Esophagus (tissue), 2 donors: ENCODE measurements around the gene GTPBP2. TPM values are rescaled to one million over a fixed set of nuclear protein-coding genes. Genes with fewer than 3 reads are reported as not detected.

Experiments used
- H3K27ac ChIP-seq, 2 donors: one replicate each; pipeline ENCODE4 v1.5.1; 2013; ENCODE audit warnings: low read depth in 2 of 2, mild to moderate bottlenecking in 2 of 2, inconsistent platforms in 1 of 2, low read length in 1 of 2, moderate library complexity in 1 of 2
- H3K27me3 ChIP-seq, 2 donors: one replicate each; pipeline ENCODE4 v1.6.1; 2013; ENCODE audit warnings: low read length in 2 of 2, control low read depth in 1 of 2, mild to moderate bottlenecking in 1 of 2; ENCODE audit not compliant: insufficient read depth in 2 of 2, control insufficient read depth in 1 of 2
- H3K36me3 ChIP-seq, 2 donors: one replicate each; pipeline ENCODE4 v1.6.1; 2013; ENCODE audit warnings: low read length in 1 of 2; ENCODE audit not compliant: control insufficient read depth in 2 of 2, insufficient read depth in 2 of 2
- H3K4me1 ChIP-seq, 2 donors: one replicate each; pipeline ENCODE4 v1.6.1; 2013; ENCODE audit warnings: low read length in 1 of 2; ENCODE audit not compliant: control insufficient read depth in 2 of 2, insufficient read depth in 2 of 2
- H3K4me3 ChIP-seq, 2 donors: one replicate each; pipeline ENCODE4 v1.5.1; 2013; ENCODE audit warnings: low read length in 2 of 2, mild to moderate bottlenecking in 2 of 2, low read depth in 1 of 2, moderate library complexity in 1 of 2
- H3K9me3 ChIP-seq, 2 donors: one replicate each; pipeline ENCODE4 v1.6.1; 2013; ENCODE audit warnings: mild to moderate bottlenecking in 2 of 2, low read depth in 1 of 2, low read length in 1 of 2, moderate library complexity in 1 of 2; ENCODE audit not compliant: control insufficient read depth in 2 of 2, insufficient read depth in 1 of 2
- WGBS, 2 donors: extraction: QIAGEN DNeasy Blood & Tissue Kit; methylation state at CpG; one replicate each; pipeline ENCODE4 v1.1.7; 2013; 5-methylcytosine and 5-hydroxymethylcytosine counted together
- polyA plus RNA-seq, 2 donors: library from polyadenylated mRNA; stranded (reverse); fragments of 200-250 nt; gene quantifications; one replicate each; pipeline ENCODE4 v1.2.3, GENCODE V29; 2013
- donor health status: healthy with polysubstance abuse.
- donor health status: Bipolar disorder and iron deficiency.

GTPBP2 gene, protein sequence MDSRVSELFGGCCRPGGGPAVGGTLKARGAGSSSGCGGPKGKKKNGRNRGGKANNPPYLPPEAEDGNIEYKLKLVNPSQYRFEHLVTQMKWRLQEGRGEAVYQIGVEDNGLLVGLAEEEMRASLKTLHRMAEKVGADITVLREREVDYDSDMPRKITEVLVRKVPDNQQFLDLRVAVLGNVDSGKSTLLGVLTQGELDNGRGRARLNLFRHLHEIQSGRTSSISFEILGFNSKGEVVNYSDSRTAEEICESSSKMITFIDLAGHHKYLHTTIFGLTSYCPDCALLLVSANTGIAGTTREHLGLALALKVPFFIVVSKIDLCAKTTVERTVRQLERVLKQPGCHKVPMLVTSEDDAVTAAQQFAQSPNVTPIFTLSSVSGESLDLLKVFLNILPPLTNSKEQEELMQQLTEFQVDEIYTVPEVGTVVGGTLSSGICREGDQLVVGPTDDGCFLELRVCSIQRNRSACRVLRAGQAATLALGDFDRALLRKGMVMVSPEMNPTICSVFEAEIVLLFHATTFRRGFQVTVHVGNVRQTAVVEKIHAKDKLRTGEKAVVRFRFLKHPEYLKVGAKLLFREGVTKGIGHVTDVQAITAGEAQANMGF
- polyA plus RNA-seq, result 10 to 100 TPM; 62.2 to 76.8 TPM

DNA sequence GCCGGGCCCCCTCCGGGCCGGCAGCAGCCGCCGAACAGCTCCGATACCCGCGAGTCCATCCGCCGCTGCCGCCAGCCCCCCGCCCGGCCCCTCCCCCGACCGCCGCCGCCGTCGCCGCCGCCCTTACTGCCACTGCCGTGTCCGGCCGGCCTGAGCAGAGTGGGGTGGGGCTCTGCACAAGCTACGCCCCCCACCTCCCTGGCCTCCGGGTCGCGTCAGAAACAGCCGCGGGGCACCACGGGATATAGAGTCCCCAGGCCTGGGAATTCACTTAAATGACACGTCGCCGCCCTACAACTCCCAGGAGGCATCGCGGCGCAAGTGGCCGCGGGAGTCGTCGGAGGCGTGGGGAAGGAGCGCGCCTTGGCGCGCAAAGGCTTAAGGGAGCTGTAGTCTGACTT, at the start of gene GTPBP2:
Gene GTPBP2, minus strand, starts transcription at position 161 of the 401 bp plus-strand sequence. Its CDS starts 102 bp downstream, at position 59.
- H3K4me1 ChIP-seq, result peaks cover 0 to 3% of the 10 kb centered on the region in 2 donors
- H3K36me3 ChIP-seq, result peaks cover 10 to 20% of the 10 kb centered on the region in 2 donors
- WGBS, 2 donors, result 0 to 1% methylated on average over 37 to 46 of the region's 46 CpGs
- peak within 1 kb of the TSS; percentile 75 to 84 for H3K4me3 ChIP-seq
- H3K27me3 ChIP-seq, result no peaks in the 10 kb centered on the region
- no peaks in the 10 kb centered on the region for H3K9me3 ChIP-seq
- H3K27ac ChIP-seq, result peak within 1 kb of the TSS; percentile 92 to 99

DNA sequence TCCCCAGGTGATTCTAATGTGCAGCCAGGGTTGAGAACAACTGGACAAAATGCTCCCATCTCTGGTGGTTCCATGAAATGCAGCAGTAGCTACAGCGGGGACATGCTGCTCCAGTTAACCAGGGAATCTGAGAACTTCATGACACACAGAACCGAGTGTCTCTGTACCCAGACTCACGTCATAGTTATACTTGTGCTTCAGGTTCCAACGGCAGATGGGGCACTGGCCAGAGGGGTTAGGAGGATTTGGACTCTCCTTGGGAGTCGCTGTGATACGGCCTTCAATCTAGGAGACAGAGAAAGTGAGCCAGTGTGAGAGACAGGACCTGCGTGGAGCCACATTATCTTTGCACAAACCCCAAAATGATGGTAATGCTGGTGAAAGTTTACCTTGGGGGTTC, 49.3 kb upstream of the GTPBP2 start:
- WGBS, 2 donors, result 92 to 95% methylated on average over 7 of the region's 7 CpGs
- Histone ChIP-seq H3K27ac (no peak overlapping the region), H3K4me3 (no peak overlapping the region), H3K36me3 (peaks cover 22 to 51% of the 10 kb centered on the region in 2 donors), H3K9me3 (no peaks in the 10 kb centered on the region), H3K27me3 (no peaks in the 10 kb centered on the region), H3K4me1 (no peaks in the 10 kb centered on the region)

DNA sequence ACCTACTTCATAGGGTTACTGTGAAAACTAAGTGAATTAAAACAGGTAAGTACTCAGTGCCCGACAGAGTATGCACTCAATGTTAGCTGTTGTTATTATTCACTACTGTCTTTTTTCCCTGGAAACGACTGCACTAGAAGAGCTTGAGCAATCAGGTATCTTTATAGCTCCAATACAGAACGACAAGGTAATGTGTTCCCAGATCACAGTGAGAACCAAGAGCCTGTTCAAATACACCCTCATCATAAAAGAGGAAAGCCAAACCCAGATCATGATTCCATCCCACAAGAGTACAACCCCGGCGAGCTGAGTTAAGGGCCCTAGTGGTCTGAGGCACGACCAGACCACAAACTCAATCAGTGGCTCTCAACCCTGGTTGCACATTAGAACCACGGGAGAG, 48.7 kb upstream of the GTPBP2 start:
- no peaks in the 10 kb centered on the region for H3K9me3 ChIP-seq
- WGBS, 2 donors, result 84 to 89% methylated on average over 7 of the region's 7 CpGs
- H3K4me1 ChIP-seq, result no peaks in the 10 kb centered on the region

DNA sequence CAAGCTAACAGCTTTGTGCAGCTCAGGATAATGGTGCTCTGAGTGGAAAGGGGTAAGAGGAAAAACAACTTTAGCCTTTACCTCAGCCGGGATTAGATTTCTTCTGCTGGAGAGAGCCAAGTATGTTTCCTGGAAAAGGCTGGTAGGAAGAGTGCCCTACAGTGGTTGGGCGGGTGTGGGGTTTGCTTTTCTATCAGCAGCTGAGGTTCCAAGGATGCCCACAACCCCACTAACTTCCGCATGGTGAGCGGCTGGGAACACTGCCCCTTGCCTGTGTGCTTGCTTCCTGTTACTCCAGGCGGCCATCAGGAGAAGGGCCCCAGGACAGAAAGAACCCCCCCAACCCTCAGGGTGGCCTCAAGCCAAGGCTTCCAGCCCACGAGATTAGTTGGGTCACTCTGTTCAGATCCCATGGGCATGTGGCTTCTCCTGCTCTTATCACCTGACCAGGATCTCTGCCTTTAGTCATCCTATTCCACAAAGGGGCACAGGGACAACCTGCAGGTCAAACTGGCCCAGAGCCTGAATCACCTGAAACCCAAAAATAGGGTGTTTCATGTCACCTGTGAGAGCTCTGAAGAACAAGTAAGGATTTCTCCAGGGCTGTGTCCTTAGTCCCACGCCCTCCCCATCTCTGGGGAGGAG, 48.0 kb upstream of the GTPBP2 start:
- no peak overlapping the region for H3K27ac ChIP-seq
- no peak overlapping the region for H3K4me3 ChIP-seq
- WGBS, 2 donors, result 87 to 92% methylated on average over 7 of the region's 7 CpGs
- H3K4me1 ChIP-seq, result no peaks in the 10 kb centered on the region
- no peaks in the 10 kb centered on the region for H3K9me3 ChIP-seq
- H3K36me3 ChIP-seq, result peaks cover 22 to 52% of the 10 kb centered on the region in 2 donors
- no peaks in the 10 kb centered on the region for H3K27me3 ChIP-seq

More for the DNA sequence above, 48.7 kb upstream of the GTPBP2 start:
- Histone ChIP-seq H3K36me3 (peaks cover 22 to 52% of the 10 kb centered on the region in 2 donors), H3K4me3 (no peak overlapping the region), H3K27me3 (no peaks in the 10 kb centered on the region), H3K27ac (no peak overlapping the region)

DNA sequence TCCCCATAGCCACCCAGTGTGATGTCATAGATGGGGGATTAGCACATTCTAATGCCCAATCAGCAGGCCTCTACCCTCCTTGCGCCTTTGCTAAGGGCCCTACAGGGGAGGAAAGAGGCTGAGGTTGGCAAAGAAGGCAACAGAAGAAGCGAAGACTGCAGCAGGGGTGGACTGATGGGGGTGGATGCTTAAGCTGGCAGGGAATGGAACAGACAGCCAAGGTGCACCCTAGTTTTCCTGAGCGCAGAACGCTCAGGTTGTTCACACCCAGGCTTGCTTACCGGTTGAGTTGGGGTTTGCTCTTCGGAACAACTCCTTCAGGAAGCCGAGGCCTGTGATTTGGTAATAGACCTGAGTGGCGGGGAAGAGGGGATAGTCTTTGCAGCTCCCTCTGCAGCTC, 45.9 kb upstream of the GTPBP2 start:
- H3K4me3 ChIP-seq, result no peak overlapping the region
- WGBS, 2 donors, result 95 to 96% methylated on average over 8 of the region's 8 CpGs
- H3K27me3 ChIP-seq, result no peaks in the 10 kb centered on the region
- peaks cover 24 to 58% of the 10 kb centered on the region in 2 donors for H3K36me3 ChIP-seq
- peaks cover 0 to under 1% of the 10 kb centered on the region in 2 donors for H3K4me1 ChIP-seq
- H3K27ac ChIP-seq, result no peak overlapping the region
- H3K9me3 ChIP-seq, result no peaks in the 10 kb centered on the region

DNA sequence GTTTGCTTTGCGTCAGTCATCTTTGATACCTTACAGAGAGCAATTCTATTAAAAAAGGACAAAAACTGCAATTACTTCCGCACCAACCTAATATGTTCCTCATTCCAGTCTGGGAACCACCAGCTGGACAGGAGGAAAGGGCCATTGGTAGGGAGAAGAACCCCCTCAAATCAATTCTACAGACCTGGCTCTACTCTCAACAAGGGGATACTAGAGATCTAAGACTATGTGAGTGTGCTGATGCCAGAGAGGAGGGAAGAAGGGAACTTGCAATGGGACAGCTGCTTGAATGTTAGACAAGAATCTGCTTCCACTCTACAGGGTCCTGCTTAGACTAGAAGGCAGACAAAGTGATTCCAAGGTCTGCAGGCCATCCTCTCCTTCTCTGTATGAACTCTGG, 45.2 kb upstream of the GTPBP2 start:
- 95 to 96% methylated on average over 2 of the region's 2 CpGs for WGBS, 2 donors
- Histone ChIP-seq H3K27me3 (no peaks in the 10 kb centered on the region), H3K36me3 (peaks cover 24 to 54% of the 10 kb centered on the region in 2 donors), H3K4me1 (peaks cover 4 to 7% of the 10 kb centered on the region in 2 donors), H3K4me3 (no peak overlapping the region), H3K27ac (no peak overlapping the region), H3K9me3 (no peaks in the 10 kb centered on the region)

DNA sequence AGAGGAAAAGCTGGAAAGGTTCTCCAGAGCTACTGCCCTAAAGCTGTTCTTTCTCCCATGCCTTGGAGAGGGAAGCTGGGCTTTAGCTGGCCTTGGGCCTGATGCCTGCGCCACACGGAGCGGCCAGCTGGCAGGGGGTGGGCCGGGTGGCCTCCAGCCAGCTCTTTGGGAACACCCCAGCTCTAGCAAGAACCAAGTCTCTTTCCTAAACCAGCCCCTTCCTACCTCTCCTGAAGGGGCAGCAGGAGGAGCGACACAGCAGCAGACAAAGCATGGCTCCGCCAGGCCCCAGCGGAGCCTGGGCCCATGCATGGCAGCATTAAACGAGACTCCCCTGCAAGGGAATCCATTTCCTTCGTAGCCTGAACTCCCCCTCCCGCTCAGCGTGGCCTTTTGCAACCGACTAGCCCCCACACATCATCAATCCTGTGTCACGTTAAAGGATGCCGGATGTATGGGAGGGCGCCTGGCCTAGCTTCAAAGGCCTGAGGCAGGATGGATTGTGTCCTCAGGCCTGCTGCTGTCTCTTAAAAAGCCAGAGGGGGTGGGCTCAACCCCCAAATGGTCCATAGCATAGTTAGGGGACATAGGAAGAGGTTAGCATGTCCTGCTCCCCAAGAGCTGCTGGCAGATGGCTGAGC, 44.5 kb upstream of the GTPBP2 start:
- H3K36me3 ChIP-seq, result peaks cover 24 to 49% of the 10 kb centered on the region in 2 donors
- WGBS, 2 donors, result 75 to 78% methylated on average over 15 of the region's 15 CpGs
- no peaks in the 10 kb centered on the region for H3K9me3 ChIP-seq
- H3K27ac ChIP-seq, result no peak overlapping the region
- no peaks in the 10 kb centered on the region for H3K27me3 ChIP-seq
- peaks cover 11 to 13% of the 10 kb centered on the region in 2 donors for H3K4me1 ChIP-seq
- H3K4me3 ChIP-seq, result no peak overlapping the region

DNA sequence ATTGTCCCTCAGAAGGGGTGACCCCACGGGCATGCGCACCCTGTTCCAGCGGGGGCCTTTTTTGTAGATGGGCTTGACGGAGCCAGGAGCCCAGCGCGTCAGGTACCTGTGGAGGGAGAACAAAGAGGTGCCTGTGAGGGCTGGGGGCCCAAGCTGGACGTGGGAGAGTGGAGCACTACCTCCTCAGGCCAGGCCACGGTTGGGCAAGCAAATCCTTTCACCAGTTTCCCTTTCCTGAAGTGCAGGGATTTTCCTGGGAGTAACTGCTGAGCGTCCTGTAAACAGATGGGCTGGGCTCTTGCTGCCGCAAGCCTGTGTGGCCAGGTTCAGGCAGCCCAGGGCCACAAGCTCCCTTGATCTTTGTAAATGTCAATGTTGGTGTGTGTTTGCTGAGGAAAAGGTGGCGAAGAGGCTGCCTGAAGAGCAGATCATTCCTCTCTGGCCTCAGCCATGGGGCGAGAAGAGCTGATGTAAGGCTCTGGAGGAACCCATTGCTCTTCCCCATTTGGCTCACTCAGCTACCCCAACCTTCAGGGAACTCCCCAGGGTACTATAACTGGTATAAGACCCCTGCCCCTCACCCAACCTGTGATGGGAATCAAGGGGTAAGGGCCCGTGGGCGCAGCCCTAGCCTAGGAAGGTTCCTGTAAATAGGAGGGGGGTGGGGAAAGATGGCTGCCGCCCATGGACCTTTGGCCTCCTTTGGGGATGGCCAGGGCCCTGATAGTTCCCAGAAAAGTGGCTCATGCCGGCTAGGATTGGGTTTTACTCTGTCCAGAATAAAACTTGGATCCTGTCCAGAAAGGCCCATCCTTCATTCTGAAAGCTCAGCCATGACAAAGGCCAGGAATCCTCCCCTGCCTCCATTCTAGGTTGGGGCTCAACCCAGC, 43.0 kb upstream of the GTPBP2 start:
- Histone ChIP-seq H3K27me3 (no peaks in the 10 kb centered on the region), H3K4me3 (no peak overlapping the region), H3K4me1 (peaks cover 15 to 23% of the 10 kb centered on the region in 2 donors), H3K9me3 (no peaks in the 10 kb centered on the region), H3K27ac (peak overlapping the region in 1 of 2 donors; percentile 26), H3K36me3 (peaks cover 16 to 38% of the 10 kb centered on the region in 2 donors)
- 84 to 85% methylated on average over 16 of the region's 16 CpGs for WGBS, 2 donors
